ENCODE results near the gene TRIM6. TPM values are rescaled to one million over a fixed set of nuclear protein-coding genes. Genes with fewer than 3 reads are reported as not detected.

Gene TRIM6
- total and polyA plus RNA-seq, 7 donors, result 0.26 to 0.78 (median 0.40) TPM; not detected in 1

DNA sequence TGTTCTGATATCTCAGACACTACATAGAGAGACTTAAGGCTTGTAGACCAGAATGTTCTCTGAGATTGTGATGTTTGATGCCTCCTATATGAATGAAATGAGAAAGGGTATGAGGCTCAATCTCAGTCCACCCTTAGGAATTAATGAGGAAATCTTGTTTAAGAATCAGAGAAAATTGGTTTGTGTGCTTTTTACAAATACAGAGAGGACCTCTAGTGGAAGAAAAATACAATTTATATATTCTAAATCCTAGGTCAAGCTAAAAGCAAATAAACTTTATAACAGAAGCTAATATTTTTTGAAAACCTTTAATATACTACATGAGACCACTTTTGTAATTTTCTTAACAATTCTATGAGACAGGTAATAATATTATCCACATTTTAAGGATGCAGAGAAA, 43.1 kb upstream of the TRIM6 start:
- intact Hi-C loops (cut with DNase I), result no loop called here
- Histone ChIP-seq H3K4me1 (no peaks in the 10 kb centered on the region), H3K36me3 (ENCODE audit: insufficient read depth in 1 of 2, low read depth in 1 of 2) (no peaks in the 10 kb centered on the region), H3K27me3 (ENCODE audit: insufficient read depth in 3 of 3, low read length in 2 of 3) (peaks cover 0 to 3% (median 0%) of the 10 kb centered on the region in 3 donors), H3K4me3 (no peak overlapping the region), H3K9me3 (no peaks in the 10 kb centered on the region), H3K27ac (no peak overlapping the region)
- DNase-seq (no peak), ATAC-seq (no peak)
- no peak for TF ChIP-seq CTCF (IDR thresholded peaks at IDR 0.05)

GRCh38 chr11:5556596-5557188, 39.7 kb upstream of the TRIM6 start:
- Histone ChIP-seq H3K36me3 (ENCODE audit: insufficient read depth in 1 of 2, low read depth in 1 of 2) (no peaks in the 10 kb centered on the region), H3K27me3 (ENCODE audit: insufficient read depth in 3 of 3, low read length in 2 of 3) (peaks cover 0 to 3% (median 0%) of the 10 kb centered on the region in 3 donors), H3K4me1 (no peaks in the 10 kb centered on the region), H3K9me3 (no peaks in the 10 kb centered on the region), H3K27ac (no peak overlapping the region), H3K4me3 (no peak overlapping the region)
- intact Hi-C loops (cut with DNase I), result no loop called here
- ATAC-seq (no peak), DNase-seq (no peak)
- no peak for TF ChIP-seq CTCF (IDR thresholded peaks at IDR 0.05)
- 33 to 38% (median 37%) methylated on average over 3 of the region's 3 CpGs for WGBS, 3 donors

- intact Hi-C loops (cut with DNase I), result no loop called here
Observed at GRCh38 chr11:5557751-5558150, 38.7 kb upstream of the TRIM6 start.

GRCh38 chr11:5564259-5565019, 32.0 kb upstream of the TRIM6 start:
- 70 to 76% (median 76%) methylated on average over 1 of the region's 1 CpG for WGBS, 3 donors
- no peak for TF ChIP-seq CTCF (IDR thresholded peaks at IDR 0.05)
- no peak for DNase-seq
- no peaks in the 10 kb centered on the region for H3K36me3 ChIP-seq (ENCODE audit: insufficient read depth in 1 of 2, low read depth in 1 of 2)
- no peaks in the 10 kb centered on the region for H3K9me3 ChIP-seq
- H3K27ac ChIP-seq, result no peak overlapping the region
- H3K27me3 ChIP-seq (ENCODE audit: insufficient read depth in 3 of 3, low read length in 2 of 3), result no peaks in the 10 kb centered on the region
- intact Hi-C loops (cut with DNase I), result no loop called here
- no peak for ATAC-seq
- H3K4me1 ChIP-seq, result no peaks in the 10 kb centered on the region
- H3K4me3 ChIP-seq, result no peak overlapping the region

More at GRCh38 chr11:5557751-5558150, 38.7 kb upstream of the TRIM6 start:
- no peaks in the 10 kb centered on the region for H3K9me3 ChIP-seq
- TF ChIP-seq CTCF (IDR thresholded peaks at IDR 0.05), result no peak
- no peak for ATAC-seq
- no peak overlapping the region for H3K27ac ChIP-seq
- no peaks in the 10 kb centered on the region for H3K4me1 ChIP-seq
- H3K27me3 ChIP-seq (ENCODE audit: insufficient read depth in 3 of 3, low read length in 2 of 3), result no peaks in the 10 kb centered on the region
- no peak for DNase-seq
- WGBS, 3 donors, result 32 to 62% (median 57%) methylated on average over 3 of the region's 3 CpGs
- no peaks in the 10 kb centered on the region for H3K36me3 ChIP-seq (ENCODE audit: insufficient read depth in 1 of 2, low read depth in 1 of 2)
- no peak overlapping the region for H3K4me3 ChIP-seq

All from psoas muscle (tissue), 8 donors.